ENCODE data around the gene GRPEL1. TPM values are rescaled to one million over a fixed set of nuclear protein-coding genes. Genes with fewer than 3 reads are reported as not detected.

GRPEL1 gene
- total and polyA plus RNA-seq, 9 of the 15 experiments (the other 6 are each of a cell fraction or from before 2014, with no cell fraction given): 43.4 to 192 (median 86.6) TPM

DNA sequence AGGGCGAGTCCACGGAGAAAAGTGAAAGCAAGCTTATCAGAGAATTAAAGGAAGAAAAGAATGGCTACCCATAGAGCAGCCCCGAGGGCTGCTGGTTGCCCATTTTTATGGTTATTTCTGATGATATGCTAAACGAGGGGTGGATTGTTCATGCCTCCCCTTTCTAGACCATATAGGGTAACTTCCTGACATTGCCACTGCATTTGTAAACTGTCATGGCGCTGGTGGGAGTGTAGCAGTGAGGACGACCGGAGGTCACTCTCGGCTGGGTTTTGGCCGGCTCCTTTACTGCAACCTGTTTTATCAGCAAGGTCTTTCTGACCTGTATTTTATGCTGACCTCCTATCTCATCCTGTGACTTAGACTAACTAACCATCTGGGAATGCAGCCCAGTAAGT, 16.7 kb upstream of the GRPEL1 start (continued):
- TF ChIP-seq, protein P1, sequence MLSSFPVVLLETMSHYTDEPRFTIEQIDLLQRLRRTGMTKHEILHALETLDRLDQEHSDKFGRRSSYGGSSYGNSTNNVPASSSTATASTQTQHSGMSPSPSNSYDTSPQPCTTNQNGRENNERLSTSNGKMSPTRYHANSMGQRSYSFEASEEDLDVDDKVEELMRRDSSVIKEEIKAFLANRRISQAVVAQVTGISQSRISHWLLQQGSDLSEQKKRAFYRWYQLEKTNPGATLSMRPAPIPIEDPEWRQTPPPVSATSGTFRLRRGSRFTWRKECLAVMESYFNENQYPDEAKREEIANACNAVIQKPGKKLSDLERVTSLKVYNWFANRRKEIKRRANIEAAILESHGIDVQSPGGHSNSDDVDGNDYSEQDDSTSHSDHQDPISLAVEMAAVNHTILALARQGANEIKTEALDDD (IDR thresholded peaks at IDR 0.05): 0 out of 2 replicates have a peak, but pooled peaks have one; percentile 35
- 0 out of 2 replicates have a peak, but pooled peaks have one; percentile 55 for TF ChIP-seq TAF7 (tag; IDR thresholded peaks at IDR 0.05)
- TF ChIP-seq ETV1 (tag; conservative IDR thresholded peaks at IDR 0.05; ENCODE audit: low read depth): peak; percentile 64; the same call in 1 of the 2 replicates
- TF ChIP-seq, protein P2, sequence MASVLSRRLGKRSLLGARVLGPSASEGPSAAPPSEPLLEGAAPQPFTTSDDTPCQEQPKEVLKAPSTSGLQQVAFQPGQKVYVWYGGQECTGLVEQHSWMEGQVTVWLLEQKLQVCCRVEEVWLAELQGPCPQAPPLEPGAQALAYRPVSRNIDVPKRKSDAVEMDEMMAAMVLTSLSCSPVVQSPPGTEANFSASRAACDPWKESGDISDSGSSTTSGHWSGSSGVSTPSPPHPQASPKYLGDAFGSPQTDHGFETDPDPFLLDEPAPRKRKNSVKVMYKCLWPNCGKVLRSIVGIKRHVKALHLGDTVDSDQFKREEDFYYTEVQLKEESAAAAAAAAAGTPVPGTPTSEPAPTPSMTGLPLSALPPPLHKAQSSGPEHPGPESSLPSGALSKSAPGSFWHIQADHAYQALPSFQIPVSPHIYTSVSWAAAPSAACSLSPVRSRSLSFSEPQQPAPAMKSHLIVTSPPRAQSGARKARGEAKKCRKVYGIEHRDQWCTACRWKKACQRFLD (CRISPR knock-in tag; IDR thresholded peaks at IDR 0.05): peak; percentile 84
- TF ChIP-seq, protein P3, sequence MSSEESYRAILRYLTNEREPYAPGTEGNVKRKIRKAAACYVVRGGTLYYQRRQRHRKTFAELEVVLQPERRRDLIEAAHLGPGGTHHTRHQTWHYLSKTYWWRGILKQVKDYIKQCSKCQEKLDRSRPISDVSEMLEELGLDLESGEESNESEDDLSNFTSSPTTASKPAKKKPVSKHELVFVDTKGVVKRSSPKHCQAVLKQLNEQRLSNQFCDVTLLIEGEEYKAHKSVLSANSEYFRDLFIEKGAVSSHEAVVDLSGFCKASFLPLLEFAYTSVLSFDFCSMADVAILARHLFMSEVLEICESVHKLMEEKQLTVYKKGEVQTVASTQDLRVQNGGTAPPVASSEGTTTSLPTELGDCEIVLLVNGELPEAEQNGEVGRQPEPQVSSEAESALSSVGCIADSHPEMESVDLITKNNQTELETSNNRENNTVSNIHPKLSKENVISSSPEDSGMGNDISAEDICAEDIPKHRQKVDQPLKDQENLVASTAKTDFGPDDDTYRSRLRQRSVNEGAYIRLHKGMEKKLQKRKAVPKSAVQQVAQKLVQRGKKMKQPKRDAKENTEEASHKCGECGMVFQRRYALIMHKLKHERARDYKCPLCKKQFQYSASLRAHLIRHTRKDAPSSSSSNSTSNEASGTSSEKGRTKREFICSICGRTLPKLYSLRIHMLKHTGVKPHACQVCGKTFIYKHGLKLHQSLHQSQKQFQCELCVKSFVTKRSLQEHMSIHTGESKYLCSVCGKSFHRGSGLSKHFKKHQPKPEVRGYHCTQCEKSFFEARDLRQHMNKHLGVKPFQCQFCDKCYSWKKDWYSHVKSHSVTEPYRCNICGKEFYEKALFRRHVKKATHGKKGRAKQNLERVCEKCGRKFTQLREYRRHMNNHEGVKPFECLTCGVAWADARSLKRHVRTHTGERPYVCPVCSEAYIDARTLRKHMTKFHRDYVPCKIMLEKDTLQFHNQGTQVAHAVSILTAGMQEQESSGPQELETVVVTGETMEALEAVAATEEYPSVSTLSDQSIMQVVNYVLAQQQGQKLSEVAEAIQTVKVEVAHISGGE (CRISPR knock-in tag; IDR thresholded peaks at IDR 0.05): peak in 1 of 3 experiments; percentile 21; a peak in 1 of 6 replicates
- TF ChIP-seq SMARCA4 (IDR thresholded peaks at IDR 0.05): peak; percentile 13; the same call in 1 of the 2 replicates
- TF ChIP-seq, protein P4, sequence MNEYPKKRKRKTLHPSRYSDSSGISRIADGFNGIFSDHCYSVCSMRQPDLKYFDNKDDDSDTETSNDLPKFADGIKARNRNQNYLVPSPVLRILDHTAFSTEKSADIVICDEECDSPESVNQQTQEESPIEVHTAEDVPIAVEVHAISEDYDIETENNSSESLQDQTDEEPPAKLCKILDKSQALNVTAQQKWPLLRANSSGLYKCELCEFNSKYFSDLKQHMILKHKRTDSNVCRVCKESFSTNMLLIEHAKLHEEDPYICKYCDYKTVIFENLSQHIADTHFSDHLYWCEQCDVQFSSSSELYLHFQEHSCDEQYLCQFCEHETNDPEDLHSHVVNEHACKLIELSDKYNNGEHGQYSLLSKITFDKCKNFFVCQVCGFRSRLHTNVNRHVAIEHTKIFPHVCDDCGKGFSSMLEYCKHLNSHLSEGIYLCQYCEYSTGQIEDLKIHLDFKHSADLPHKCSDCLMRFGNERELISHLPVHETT (CRISPR knock-in tag; conservative IDR thresholded peaks at IDR 0.05 in 1 of 2, IDR thresholded peaks at IDR 0.05 in 1 of 2): peak in 1 of 2 experiments; percentile 50; a peak in 1 of 4 replicates

Data from K562 (cell line).